ENCODE data around the gene DCAF8.

DNA sequence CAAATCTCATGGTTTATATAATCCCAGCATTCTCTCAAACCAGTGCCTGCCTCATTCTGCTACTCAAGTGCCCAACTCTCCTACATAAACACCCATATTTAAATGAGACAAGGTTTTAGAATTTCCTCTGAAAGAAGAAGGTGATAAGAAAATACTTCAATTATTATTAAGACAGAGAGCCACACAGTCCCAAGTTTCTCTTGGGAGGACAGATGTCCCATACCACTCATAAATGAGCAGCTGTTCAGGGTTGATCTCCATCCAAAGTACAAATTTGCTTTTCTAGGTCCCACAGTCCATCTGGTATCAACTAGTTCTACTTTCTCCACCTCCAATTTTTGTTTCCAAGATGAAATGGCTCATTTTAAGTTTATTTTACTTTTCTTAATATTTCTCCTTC, 11.3 kb downstream of the DCAF8 start:
- TF ChIP-seq POLR2A (IDR thresholded peaks at IDR 0.05), result no peak
- TF ChIP-seq, protein P1, sequence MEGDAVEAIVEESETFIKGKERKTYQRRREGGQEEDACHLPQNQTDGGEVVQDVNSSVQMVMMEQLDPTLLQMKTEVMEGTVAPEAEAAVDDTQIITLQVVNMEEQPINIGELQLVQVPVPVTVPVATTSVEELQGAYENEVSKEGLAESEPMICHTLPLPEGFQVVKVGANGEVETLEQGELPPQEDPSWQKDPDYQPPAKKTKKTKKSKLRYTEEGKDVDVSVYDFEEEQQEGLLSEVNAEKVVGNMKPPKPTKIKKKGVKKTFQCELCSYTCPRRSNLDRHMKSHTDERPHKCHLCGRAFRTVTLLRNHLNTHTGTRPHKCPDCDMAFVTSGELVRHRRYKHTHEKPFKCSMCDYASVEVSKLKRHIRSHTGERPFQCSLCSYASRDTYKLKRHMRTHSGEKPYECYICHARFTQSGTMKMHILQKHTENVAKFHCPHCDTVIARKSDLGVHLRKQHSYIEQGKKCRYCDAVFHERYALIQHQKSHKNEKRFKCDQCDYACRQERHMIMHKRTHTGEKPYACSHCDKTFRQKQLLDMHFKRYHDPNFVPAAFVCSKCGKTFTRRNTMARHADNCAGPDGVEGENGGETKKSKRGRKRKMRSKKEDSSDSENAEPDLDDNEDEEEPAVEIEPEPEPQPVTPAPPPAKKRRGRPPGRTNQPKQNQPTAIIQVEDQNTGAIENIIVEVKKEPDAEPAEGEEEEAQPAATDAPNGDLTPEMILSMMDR (IDR thresholded peaks at IDR 0.05), result no peak
